ENCODE data around the gene USP17L21.
"Not testable (repeated sequence)": the region's sequence is repeated elsewhere in the genome, so short reads cannot be mapped to it uniquely, and the experiment has no call there.

Gene USP17L21

GRCh38 chr4:9262572-9262971, at the start of gene USP17L21:
TSS of gene USP17L21 (plus strand) at chr4:9262872. CDS start at chr4:9262872, 0 bp downstream.
- not testable (repeated sequence) for DNase-seq

DNA sequence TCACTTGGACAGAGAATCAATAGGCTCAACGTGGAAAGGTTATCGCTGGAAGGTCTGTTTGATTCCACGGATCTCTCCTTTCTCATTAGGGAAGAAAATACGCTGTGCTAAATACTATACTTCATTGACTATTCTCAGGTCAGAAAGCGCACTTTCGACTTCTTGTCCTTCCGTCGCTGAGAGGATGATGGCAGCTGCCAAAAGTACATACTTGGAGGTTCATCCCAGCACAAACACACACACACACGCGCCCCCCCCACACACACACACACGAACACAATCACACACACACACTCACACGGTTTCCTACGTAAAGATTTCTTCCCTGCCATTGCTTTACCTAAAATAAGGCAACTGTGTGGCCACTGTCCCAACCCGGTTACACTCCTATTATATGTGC, 48.0 kb upstream of the USP17L21 start:
- DNase-seq = not testable (repeated sequence)

DNA sequence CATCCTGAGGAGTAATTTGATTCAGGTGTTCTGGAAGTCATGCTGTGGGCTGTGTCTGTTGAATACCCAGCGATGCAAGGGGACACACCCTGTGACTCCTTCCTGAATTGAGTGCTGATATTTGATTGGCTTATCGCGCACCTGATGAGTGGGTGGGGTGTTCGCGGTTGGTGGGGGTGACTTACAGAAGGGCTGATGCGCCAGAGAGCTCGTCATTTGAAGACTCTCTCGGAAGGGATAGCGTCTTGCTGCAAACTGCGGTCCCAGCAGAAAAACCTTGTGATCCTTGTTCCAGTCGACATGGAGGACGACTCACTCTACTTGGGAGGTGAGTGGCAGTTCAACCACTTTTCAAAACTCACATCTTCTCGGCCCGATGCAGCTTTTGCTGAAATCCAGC, 47.6 kb upstream of the USP17L21 start, which contains the start of gene USP17L11:
Gene USP17L11, plus strand, starts transcription at position 301 of the 400 bp plus-strand sequence. Its CDS starts 0 bp downstream, at position 301.
- not testable (repeated sequence) for DNase-seq

- not testable (repeated sequence) for DNase-seq
Measured at GRCh38 chr4:9219852-9220251, 42.8 kb upstream of the USP17L21 start, which contains the start of gene USP17L12. TSS of gene USP17L12 (plus strand) at chr4:9220152. CDS start at chr4:9220152, 0 bp downstream.

GRCh38 chr4:9224596-9224995, 38.1 kb upstream of the USP17L21 start, which contains the start of gene USP17L13:
TSS of gene USP17L13 (plus strand) at chr4:9224896. CDS start at chr4:9224896, 0 bp downstream.
- DNase-seq = not testable (repeated sequence)

DNA sequence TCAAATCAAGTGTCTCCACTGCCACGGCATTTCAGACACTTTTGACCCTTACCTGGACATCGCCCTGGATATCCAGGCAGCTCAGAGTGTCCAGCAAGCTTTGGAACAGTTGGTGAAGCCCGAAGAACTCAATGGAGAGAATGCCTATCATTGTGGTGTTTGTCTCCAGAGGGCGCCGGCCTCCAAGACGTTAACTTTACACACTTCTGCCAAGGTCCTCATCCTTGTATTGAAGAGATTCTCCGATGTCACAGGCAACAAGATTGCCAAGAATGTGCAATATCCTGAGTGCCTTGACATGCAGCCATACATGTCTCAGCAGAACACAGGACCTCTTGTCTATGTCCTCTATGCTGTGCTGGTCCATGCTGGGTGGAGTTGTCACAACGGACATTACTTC, 32.4 kb upstream of the USP17L21 start:
- DNase-seq = not testable (repeated sequence)

- not testable (repeated sequence) for DNase-seq
Measured at GRCh38 chr4:9234085-9234484, 28.6 kb upstream of the USP17L21 start, which contains the start of gene USP17L15. TSS of gene USP17L15 (plus strand) at chr4:9234385. CDS start at chr4:9234385, 0 bp downstream.

DNA sequence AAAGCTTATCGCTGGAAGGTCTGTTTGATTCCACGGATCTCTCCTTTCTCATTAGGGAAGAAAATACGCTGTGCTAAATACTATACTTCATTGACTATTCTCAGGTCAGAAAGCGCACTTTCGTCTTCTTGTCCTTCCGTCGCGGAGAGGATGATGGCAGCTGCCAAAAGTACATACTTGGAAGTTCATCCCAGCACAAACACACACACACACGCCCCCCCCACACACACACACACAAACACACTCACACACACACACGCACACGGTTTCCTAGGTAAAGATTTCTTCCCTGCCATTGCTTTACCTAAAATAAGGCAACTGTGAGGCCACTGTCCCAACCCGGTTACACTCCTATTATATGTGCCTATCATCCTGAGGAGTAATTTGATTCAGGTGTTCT, 24.2 kb upstream of the USP17L21 start:
- not testable (repeated sequence) for DNase-seq

GRCh38 chr4:9243579-9243978, 19.1 kb upstream of the USP17L21 start, which contains the start of gene USP17L17:
TSS of gene USP17L17 (plus strand) at chr4:9243879. CDS start at chr4:9243879, 0 bp downstream.
- DNase-seq = not testable (repeated sequence)

DNA sequence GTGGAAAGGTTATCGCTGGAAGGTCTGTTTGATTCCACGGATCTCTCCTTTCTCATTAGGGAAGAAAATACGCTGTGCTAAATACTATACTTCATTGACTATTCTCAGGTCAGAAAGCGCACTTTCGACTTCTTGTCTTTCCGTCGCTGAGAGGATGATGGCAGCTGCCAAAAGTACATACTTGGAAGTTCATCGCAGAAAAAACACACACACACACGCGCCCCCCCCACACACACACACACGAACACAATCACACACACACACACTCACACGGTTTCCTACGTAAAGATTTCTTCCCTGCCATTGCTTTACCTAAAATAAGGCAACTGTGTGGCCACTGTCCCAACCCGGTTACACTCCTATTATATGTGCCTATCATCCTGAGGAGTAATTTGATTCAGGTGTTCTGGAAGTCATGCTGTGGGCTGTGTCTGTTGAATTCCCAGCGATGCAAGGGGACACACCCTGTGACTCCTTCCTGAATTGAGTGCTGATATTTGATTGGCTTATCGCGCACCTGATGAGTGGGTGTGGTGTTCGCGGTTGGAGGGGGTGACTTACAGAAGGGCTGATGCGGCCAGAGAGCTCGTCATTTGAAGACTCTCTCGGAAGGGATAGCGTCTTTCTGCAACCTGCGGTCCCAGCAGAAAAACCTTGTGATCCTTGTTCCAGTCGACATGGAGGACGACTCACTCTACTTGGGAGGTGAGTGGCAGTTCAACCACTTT, 14.6 kb upstream of the USP17L21 start, which contains the start of gene USP17L18:
Gene USP17L18, plus strand, starts transcription at position 678 of the 728 bp plus-strand sequence. Its CDS starts 0 bp downstream, at position 678.
- DNase-seq = not testable (repeated sequence)

- not testable (repeated sequence) for DNase-seq
Measured at GRCh38 chr4:9253078-9253477, 9.6 kb upstream of the USP17L21 start, which contains the start of gene USP17L19. TSS of gene USP17L19 (plus strand) at chr4:9253378. CDS start at chr4:9253378, 0 bp downstream.

GRCh38 chr4:9257824-9258223, 4.8 kb upstream of the USP17L21 start, which contains the start of gene USP17L20:
TSS of gene USP17L20 (plus strand) at chr4:9258124. CDS start at chr4:9258124, 0 bp downstream.
- DNase-seq = not testable (repeated sequence)

DNA sequence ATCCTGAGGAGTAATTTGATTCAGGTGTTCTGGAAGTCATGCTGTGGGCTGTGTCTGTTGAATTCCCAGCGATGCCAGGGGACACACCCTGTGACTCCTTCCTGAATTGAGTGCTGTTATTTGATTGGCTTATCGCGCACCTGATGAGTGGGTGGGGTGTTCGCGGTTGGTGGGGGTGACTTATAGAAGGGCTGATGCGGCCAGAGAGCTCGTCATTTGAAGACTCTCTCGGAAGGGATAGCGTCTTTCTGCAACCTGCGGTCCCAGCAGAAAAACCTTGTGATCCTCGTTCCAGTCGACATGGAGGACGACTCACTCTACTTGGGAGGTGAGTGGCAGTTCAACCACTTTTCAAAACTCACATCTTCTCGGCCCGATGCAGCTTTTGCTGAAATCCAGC, 4.6 kb downstream of the USP17L21 start, which contains the start of gene USP17L22:
Gene USP17L22, plus strand, starts transcription at position 301 of the 400 bp plus-strand sequence. Its CDS starts 0 bp downstream, at position 301.
- not testable (repeated sequence) for DNase-seq

DNA sequence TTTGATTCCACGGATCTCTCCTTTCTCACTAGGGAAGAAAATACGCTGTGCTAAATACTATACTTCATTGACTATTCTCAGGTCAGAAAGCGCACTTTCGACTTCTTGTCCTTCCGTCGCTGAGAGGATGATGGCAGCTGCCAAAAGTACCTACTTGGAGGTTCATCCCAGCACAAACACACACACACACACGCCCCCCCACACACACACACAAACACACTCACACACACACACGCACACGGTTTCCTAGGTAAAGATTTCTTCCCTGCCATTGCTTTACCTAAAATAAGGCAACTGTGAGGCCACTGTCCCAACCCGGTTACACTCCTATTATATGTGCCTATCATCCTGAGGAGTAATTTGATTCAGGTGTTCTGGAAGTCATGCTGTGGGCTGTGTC, 9.0 kb downstream of the USP17L21 start:
- not testable (repeated sequence) for DNase-seq
